K562 (cell line): ENCODE results near the gene NLE1. TPM values are rescaled to one million over a fixed set of nuclear protein-coding genes. Genes with fewer than 3 reads are reported as not detected.

Experiments
- ATAC-seq: fragments of 200-7000 bp; cut with Tn5 transposase; 3 replicates; pipeline ENCODE4 v1.9.1; 2020; ENCODE audit warnings: moderate library complexity
- BruUV-seq: library from RNA; stranded (reverse); fragments of 400-500 nt; replicated peaks from 2 replicates; lab custom pipeline; 2021; lab: Mats Ljungman, UMichigan
- CTCF ChIA-PET: fragments of 300-600 bp; formaldehyde crosslinking; extraction: SDS; loops from one replicate; lab custom pipeline; 2021; ENCODE audit warnings: low intra/inter-chr PET ratio; lab: Yijun Ruan, JAX
- POLR2A ChIA-PET: fragments of 300-600, 350-650 bp; sonication (Branson Sonifier 250); formaldehyde crosslinking; extraction: SDS; loops from one replicate; lab custom pipeline; 2021; ENCODE audit warnings: antibody characterized with exemption, inconsistent platforms; lab: Yijun Ruan, JAX
- DNase-seq, 4 experiments: peaks; one replicate each; pipeline versions ENCODE4 v3.0.0 to v3.0.0-alpha.2; 2011 to 2018; ENCODE audit warnings: low spot score in 3 of 4, mixed read lengths in 3 of 4; ENCODE audit errors: extremely low read depth in 1 of 4
- FAIRE-seq: peaks from 2 replicates; lab custom pipeline; 2011; peaks lifted over from hg19 to GRCh38; lab: Jason Lieb, UNC
- H2AFZ ChIP-seq: 2 replicates; pipeline ENCODE4 v1.6.0; 2011; ENCODE audit warnings: low read depth, low read length, control low read depth, inconsistent platforms
- H3K27ac ChIP-seq: fragments of 200-600 bp; 3 replicates; pipeline ENCODE4 v1.8.0; 2011; ENCODE audit warnings: low read depth, mild to moderate bottlenecking, control low read depth, inconsistent platforms, low read length, moderate library complexity, mixed read lengths; ENCODE audit errors: extremely low read depth
- H3K27me3 ChIP-seq, 2 experiments: fragments of 300-600 bp in 1 of 2; 2 replicates in 1 of 2; 3 replicates in 1 of 2; pipeline versions ENCODE4 v1.6.0 to v1.8.0; 2011; ENCODE audit warnings: inconsistent platforms in 2 of 2, low read length in 2 of 2, mild to moderate bottlenecking in 1 of 2, mixed read lengths in 1 of 2, moderate library complexity in 1 of 2; ENCODE audit not compliant: control insufficient read depth in 2 of 2, insufficient read depth in 2 of 2
- H3K36me3 ChIP-seq: fragments of 300-600 bp; 3 replicates; pipeline ENCODE4 v1.8.0; 2011; ENCODE audit warnings: mild to moderate bottlenecking, low read length, inconsistent platforms; ENCODE audit not compliant: control insufficient read depth, insufficient read depth
- H3K4me1 ChIP-seq, 2 experiments: fragments of 200-600 bp in 1 of 2; replicated peaks in 1 of 2; 2 replicates in 1 of 2; 3 replicates in 1 of 2; pipeline versions ENCODE4 v1.5.1 to v1.8.0; 2011; ENCODE audit warnings: inconsistent platforms in 2 of 2, low read length in 2 of 2, mild to moderate bottlenecking in 1 of 2, mixed read lengths in 1 of 2, moderate library complexity in 1 of 2; ENCODE audit not compliant: control insufficient read depth in 2 of 2, insufficient read depth in 2 of 2
- H3K4me2 ChIP-seq: 2 replicates; pipeline ENCODE4 v1.6.1; 2011; ENCODE audit warnings: low read length, control low read depth, inconsistent platforms, mixed read lengths; ENCODE audit not compliant: insufficient read depth
- H3K4me3 ChIP-seq: fragments of 200-600 bp; sonication (generic), shearing (Covaris generic); 2 replicates; pipeline ENCODE4 v1.5.1; 2016; ENCODE audit warnings: control low read depth, inconsistent platforms
- H3K79me2 ChIP-seq: fragments of 200-600 bp; 3 replicates; pipeline ENCODE4 v1.8.0; 2011; ENCODE audit warnings: low read length, inconsistent platforms; ENCODE audit not compliant: control insufficient read depth, insufficient read depth
- H3K9ac ChIP-seq, 2 experiments: 2 replicates each; pipeline versions ENCODE4 v1.6.0 to v1.6.1; 2011; ENCODE audit warnings: low read depth in 2 of 2, low read length in 2 of 2, control low read depth in 1 of 2, inconsistent platforms in 1 of 2, mild to moderate bottlenecking in 1 of 2, mixed read lengths in 1 of 2; ENCODE audit not compliant: insufficient read depth in 1 of 2
- H3K9me1 ChIP-seq: one replicate; pipeline ENCODE4 v1.6.0; 2011; ENCODE audit warnings: inconsistent platforms, mild to moderate bottlenecking, low read length, moderate library complexity; ENCODE audit not compliant: control insufficient read depth, insufficient read depth
- H3K9me3 ChIP-seq: replicated peaks from 2 replicates; pipeline ENCODE4 v1.5.1; 2011; ENCODE audit warnings: low read depth, low read length, inconsistent platforms; ENCODE audit not compliant: control insufficient read depth, insufficient read depth
- H4K20me1 ChIP-seq: replicated peaks from 2 replicates; pipeline ENCODE4 v1.6.1; 2011; ENCODE audit warnings: low read length, inconsistent platforms, mixed read lengths; ENCODE audit not compliant: control insufficient read depth, insufficient read depth
- RAD21 ChIP-seq, 2 experiments: fragments of 250-450 bp in 1 of 2; fragments of 450-650 bp in 1 of 2; sonication (Bioruptor Pico) in 1 of 2; formaldehyde crosslinking in 1 of 2; IDR thresholded peaks in 1 of 2; conservative IDR thresholded peaks in 1 of 2; 2 replicates each; pipeline versions ENCODE4 v1.4.0 to v1.8.0; 2020 to 2022; ENCODE audit warnings: mild to moderate bottlenecking in 2 of 2, moderate library complexity in 1 of 2
- WGBS: fragments of 100-300 bp; shearing (Covaris generic); methylation state at CpG from one replicate; pipeline ENCODE4 v1.1.6; 2016; ENCODE audit warnings: low coverage, mixed read lengths; ENCODE audit not compliant: insufficient coverage; ENCODE audit errors: missing lambda C conversion rate; 5-methylcytosine and 5-hydroxymethylcytosine counted together
- in situ Hi-C: fragments of 300-500 bp; cut with MboI; formaldehyde crosslinking; loops from 4 replicates; pipeline ENCODE4 v1.15.0; 2018; ENCODE audit warnings: inconsistent platforms, mixed read lengths
- intact Hi-C: fragments of 100-400 bp; cut with micrococcal nuclease; formaldehyde crosslinking; loops from 2 replicates; pipeline ENCODE4 v1.14.2; 2022
- polyA plus RNA-seq, 8 experiments: library from polyadenylated mRNA; depleted of rRNA in 4 of 8; stranded (reverse) in 5 of 8; unstranded in 3 of 8; fragments of >200 nt; fragmentation: Nextera tagmentation in 2 of 8; fragmentation: Illumina TruSeq in 1 of 8; extraction: Ambion mirVana in 2 of 8; extraction: Trizol in 1 of 8; gene quantifications; 2 replicates each; pipeline versions ENCODE4 v1.2.1 to v1.2.3, GENCODE V29; 2011 to 2014; ENCODE audit warnings: inconsistent platforms in 1 of 8, missing spikeins in 1 of 8
- total RNA-seq, 7 experiments: library from RNA; depleted of rRNA in 6 of 7; stranded (reverse); fragments of >200 nt in 6 of 7; fragmentation: Illumina TruSeq in 2 of 7; extraction: Trizol in 2 of 7; gene quantifications; 2 replicates each; pipeline versions ENCODE4 v1.2.1 to v1.2.3, GENCODE V29; 2011 to 2021; ENCODE audit warnings: low replicate concordance in 1 of 7
- TF ChIP-seq, protein P1 (sequence below), 2 experiments: fragments of 450-650 bp; formaldehyde crosslinking in 1 of 2; IDR thresholded peaks; 2 replicates each; pipeline versions ENCODE4 v1.4.0 to v1.6.1; 2014 to 2020; ENCODE audit warnings: mild to moderate bottlenecking in 2 of 2, borderline replicate concordance in 1 of 2, low read depth in 1 of 2
- TF ChIP-seq, protein P2 (sequence below): IDR thresholded peaks from 2 replicates; pipeline ENCODE4 v1.6.1; 2016; ENCODE audit warnings: missing genetic modification characterization, missing compliant biosample characterization
- TF ChIP-seq, protein P3 (sequence below), 3 experiments: IDR thresholded peaks in 2 of 3; conservative IDR thresholded peaks in 1 of 3; 2 replicates each; pipeline ENCODE4 v1.5.1; 2011 to 2012; ENCODE audit warnings: low read length in 3 of 3, mild to moderate bottlenecking in 3 of 3, control low read depth in 2 of 3, improper control_type of control experiment in 1 of 3, inconsistent platforms in 1 of 3, low read depth in 1 of 3, mixed read lengths in 1 of 3, moderate library complexity in 1 of 3; ENCODE audit not compliant: insufficient read depth in 2 of 3

NLE1 gene
- total and polyA plus RNA-seq, 9 of the 15 experiments (the other 6 are each of a cell fraction or from before 2014, with no cell fraction given) = 3.8 to 69.0 (median 29.4) TPM

DNA sequence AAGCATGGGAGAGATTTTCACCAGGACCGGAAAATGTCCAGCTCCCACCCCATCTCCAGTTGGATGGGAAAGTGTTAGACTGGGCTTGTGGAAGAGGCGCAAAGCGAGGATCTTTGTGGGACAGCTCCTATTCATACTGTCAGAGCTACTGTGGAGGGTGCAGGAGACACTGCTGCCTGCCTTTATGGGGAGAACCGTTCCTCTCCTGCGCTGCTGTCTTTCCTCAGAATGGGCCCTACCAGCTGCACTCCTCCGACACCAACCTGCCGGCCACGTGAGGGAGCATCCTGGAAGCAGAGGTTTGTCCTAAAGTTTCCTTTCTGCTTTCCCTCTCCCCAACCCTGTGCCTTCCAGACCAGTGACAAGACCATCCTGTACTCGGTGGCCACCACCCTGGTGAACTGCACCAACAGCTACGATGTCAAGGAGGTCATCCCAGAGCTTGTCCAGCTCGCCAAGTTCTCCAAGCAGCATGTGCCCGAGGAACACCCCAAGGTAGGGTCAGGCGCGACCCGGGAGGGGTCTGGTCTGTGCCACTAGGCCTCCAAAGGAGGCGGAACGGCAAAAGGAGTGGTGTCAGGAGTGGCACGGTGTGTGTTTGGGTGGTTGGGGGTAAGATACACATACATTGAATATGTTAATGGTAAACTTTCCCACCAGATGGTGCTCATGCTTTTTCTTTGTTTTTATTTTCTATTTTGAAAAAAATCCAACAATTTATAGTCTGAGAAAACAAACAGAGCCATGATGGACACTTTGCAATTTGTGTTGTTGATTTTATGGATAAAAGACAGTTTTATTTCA lies 29.1 kb upstream of the NLE1 start:
- no peaks in the 10 kb centered on the region for H3K79me2 ChIP-seq
- H3K9me1 ChIP-seq = no peaks in the 10 kb centered on the region
- CTCF ChIA-PET = interaction anchor here (0.5 to 1.6 kb wide), 5 partner anchors 77 to 576 kb away, joined by 3 to 6 read pairs (median 5); no protein-coding TSS in a partner anchor
- H3K4me1 ChIP-seq = no peaks in the 10 kb centered on the region
- no peak overlapping the region for H3K9ac ChIP-seq
- in situ Hi-C loops (loop anchor here (5.0 kb wide), 1 partner anchor 366 kb away; the partner anchor contains the start of gene SLFN12L), intact Hi-C loops (loop anchor here (2.0 kb wide), 2 partner anchors 362 to 576 kb away; no protein-coding TSS in a partner anchor)
- no peak overlapping the region for H3K27ac ChIP-seq
- TF ChIP-seq, protein P1, sequence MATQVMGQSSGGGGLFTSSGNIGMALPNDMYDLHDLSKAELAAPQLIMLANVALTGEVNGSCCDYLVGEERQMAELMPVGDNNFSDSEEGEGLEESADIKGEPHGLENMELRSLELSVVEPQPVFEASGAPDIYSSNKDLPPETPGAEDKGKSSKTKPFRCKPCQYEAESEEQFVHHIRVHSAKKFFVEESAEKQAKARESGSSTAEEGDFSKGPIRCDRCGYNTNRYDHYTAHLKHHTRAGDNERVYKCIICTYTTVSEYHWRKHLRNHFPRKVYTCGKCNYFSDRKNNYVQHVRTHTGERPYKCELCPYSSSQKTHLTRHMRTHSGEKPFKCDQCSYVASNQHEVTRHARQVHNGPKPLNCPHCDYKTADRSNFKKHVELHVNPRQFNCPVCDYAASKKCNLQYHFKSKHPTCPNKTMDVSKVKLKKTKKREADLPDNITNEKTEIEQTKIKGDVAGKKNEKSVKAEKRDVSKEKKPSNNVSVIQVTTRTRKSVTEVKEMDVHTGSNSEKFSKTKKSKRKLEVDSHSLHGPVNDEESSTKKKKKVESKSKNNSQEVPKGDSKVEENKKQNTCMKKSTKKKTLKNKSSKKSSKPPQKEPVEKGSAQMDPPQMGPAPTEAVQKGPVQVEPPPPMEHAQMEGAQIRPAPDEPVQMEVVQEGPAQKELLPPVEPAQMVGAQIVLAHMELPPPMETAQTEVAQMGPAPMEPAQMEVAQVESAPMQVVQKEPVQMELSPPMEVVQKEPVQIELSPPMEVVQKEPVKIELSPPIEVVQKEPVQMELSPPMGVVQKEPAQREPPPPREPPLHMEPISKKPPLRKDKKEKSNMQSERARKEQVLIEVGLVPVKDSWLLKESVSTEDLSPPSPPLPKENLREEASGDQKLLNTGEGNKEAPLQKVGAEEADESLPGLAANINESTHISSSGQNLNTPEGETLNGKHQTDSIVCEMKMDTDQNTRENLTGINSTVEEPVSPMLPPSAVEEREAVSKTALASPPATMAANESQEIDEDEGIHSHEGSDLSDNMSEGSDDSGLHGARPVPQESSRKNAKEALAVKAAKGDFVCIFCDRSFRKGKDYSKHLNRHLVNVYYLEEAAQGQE (IDR thresholded peaks at IDR 0.05; ENCODE audit: borderline replicate concordance) = peak; percentile 35; the same call in 1 of the 2 replicates
- TF ChIP-seq, protein P1 (CRISPR knock-in tag; IDR thresholded peaks at IDR 0.05; ENCODE audit: low read depth) = no peak
- TF ChIP-seq, protein P2, sequence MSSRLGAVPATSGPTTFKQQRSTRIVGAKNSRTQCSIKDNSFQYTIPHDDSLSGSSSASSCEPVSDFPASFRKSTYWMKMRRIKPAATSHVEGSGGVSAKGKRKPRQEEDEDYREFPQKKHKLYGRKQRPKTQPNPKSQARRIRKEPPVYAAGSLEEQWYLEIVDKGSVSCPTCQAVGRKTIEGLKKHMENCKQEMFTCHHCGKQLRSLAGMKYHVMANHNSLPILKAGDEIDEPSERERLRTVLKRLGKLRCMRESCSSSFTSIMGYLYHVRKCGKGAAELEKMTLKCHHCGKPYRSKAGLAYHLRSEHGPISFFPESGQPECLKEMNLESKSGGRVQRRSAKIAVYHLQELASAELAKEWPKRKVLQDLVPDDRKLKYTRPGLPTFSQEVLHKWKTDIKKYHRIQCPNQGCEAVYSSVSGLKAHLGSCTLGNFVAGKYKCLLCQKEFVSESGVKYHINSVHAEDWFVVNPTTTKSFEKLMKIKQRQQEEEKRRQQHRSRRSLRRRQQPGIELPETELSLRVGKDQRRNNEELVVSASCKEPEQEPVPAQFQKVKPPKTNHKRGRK (tag) = no peak
- TF ChIP-seq, protein P3, sequence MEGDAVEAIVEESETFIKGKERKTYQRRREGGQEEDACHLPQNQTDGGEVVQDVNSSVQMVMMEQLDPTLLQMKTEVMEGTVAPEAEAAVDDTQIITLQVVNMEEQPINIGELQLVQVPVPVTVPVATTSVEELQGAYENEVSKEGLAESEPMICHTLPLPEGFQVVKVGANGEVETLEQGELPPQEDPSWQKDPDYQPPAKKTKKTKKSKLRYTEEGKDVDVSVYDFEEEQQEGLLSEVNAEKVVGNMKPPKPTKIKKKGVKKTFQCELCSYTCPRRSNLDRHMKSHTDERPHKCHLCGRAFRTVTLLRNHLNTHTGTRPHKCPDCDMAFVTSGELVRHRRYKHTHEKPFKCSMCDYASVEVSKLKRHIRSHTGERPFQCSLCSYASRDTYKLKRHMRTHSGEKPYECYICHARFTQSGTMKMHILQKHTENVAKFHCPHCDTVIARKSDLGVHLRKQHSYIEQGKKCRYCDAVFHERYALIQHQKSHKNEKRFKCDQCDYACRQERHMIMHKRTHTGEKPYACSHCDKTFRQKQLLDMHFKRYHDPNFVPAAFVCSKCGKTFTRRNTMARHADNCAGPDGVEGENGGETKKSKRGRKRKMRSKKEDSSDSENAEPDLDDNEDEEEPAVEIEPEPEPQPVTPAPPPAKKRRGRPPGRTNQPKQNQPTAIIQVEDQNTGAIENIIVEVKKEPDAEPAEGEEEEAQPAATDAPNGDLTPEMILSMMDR (IDR thresholded peaks at IDR 0.05 in 2 of 3, conservative IDR thresholded peaks at IDR 0.05 in 1 of 3; ENCODE audit: insufficient read depth in 2 of 3, low read depth in 1 of 3, low read length in 3 of 3) = peak in 2 of 3 experiments; percentile 31 to 40; a peak in 2 of 6 replicates
- peak in 1 of 2 experiments; percentile 62; a peak in 2 of 4 replicates for TF ChIP-seq RAD21 (CRISPR knock-in tag; conservative IDR thresholded peaks at IDR 0.05 in 1 of 2, IDR thresholded peaks at IDR 0.05 in 1 of 2)
- H3K4me2 ChIP-seq = no peak overlapping the region
- no TSS peak for BruUV-seq
- DNase-seq (no peak), ATAC-seq (peak; percentile 57), FAIRE-seq (peak; percentile 44)
- no peak overlapping the region for H3K4me3 ChIP-seq
- no peaks in the 10 kb centered on the region for H3K36me3 ChIP-seq
- POLR2A ChIA-PET = no interaction called here
- 13% methylated on average over 18 of the region's 18 CpGs for WGBS
- H4K20me1 ChIP-seq = no peaks in the 10 kb centered on the region
- H2AFZ ChIP-seq = no peak overlapping the region
- H3K27me3 ChIP-seq = peaks cover 14 to 65% of the 10 kb centered on the region in 2 experiments
- H3K9me3 ChIP-seq = no peaks in the 10 kb centered on the region
